Caco-2 (cell line): ENCODE data around the gene CDCA7L. TPM values are rescaled to one million over a fixed set of nuclear protein-coding genes. Genes with fewer than 3 reads are reported as not detected.

Experiments
- BruUV-seq: library from RNA; stranded (reverse); fragments of 400-500 nt; replicated peaks from 2 replicates; lab custom pipeline; 2021; lab: Mats Ljungman, UMichigan
- CTCF ChIA-PET: fragments of 300-600 bp; sonication (Branson Sonifier 250); formaldehyde crosslinking; loops from one replicate; lab custom pipeline; 2022; ENCODE audit warnings: antibody characterized with exemption; lab: Charles Lee
- POLR2A ChIA-PET: fragments of 300-600 bp; sonication (Branson Sonifier 250); formaldehyde crosslinking; loops from one replicate; lab custom pipeline; 2022; ENCODE audit warnings: antibody characterized with exemption; lab: Charles Lee
- DNase-seq, 2 experiments: peaks; one replicate each; pipeline versions ENCODE4 v3.0.0 to v3.0.0-alpha.2; 2020 to 2022
- H3K27me3 ChIP-seq: replicated peaks from 2 replicates; pipeline ENCODE4 v1.6.0; 2011; ENCODE audit warnings: low read length; ENCODE audit not compliant: control insufficient read depth, insufficient read depth
- H3K36me3 ChIP-seq: 2 replicates; pipeline ENCODE4 v1.5.1; 2011; ENCODE audit warnings: low read length; ENCODE audit not compliant: control insufficient read depth, insufficient read depth
- H3K4me1 ChIP-seq: fragments of 250-450 bp; sonication (Bioruptor Pico); 2 replicates; pipeline ENCODE4 v1.5.1; 2020; ENCODE audit warnings: mild to moderate bottlenecking
- H3K4me3 ChIP-seq: 2 replicates; pipeline ENCODE4 v1.5.1; 2011; ENCODE audit warnings: low read depth, mild to moderate bottlenecking, control low read depth, low read length
- H3K9me3 ChIP-seq: fragments of 250-450 bp; sonication (Bioruptor Pico); 2 replicates; pipeline ENCODE4 v1.5.1; 2020; ENCODE audit warnings: mild to moderate bottlenecking, moderate library complexity
- H3K27ac Mint-ChIP-seq: one replicate; pipeline ENCODE4 v1.8.0; 2022; ENCODE audit warnings: mixed read lengths; ENCODE audit not compliant: unreplicated experiment
- H3K27me3 Mint-ChIP-seq: one replicate; pipeline ENCODE4 v1.8.0; 2022; ENCODE audit warnings: mixed read lengths; ENCODE audit not compliant: insufficient read depth, unreplicated experiment
- H3K36me3 Mint-ChIP-seq: one replicate; pipeline ENCODE4 v1.8.0; 2022; ENCODE audit warnings: mild to moderate bottlenecking, mixed read lengths; ENCODE audit not compliant: insufficient read depth, unreplicated experiment
- H3K4me1 Mint-ChIP-seq: one replicate; pipeline ENCODE4 v1.8.0; 2022; ENCODE audit warnings: low read depth, mixed read lengths; ENCODE audit not compliant: unreplicated experiment
- H3K4me3 Mint-ChIP-seq: one replicate; pipeline ENCODE4 v1.8.0; 2022; ENCODE audit warnings: mild to moderate bottlenecking, moderate library complexity, mixed read lengths; ENCODE audit not compliant: unreplicated experiment
- H3K9me3 Mint-ChIP-seq: one replicate; pipeline ENCODE4 v1.8.0; 2022; ENCODE audit warnings: mixed read lengths; ENCODE audit not compliant: unreplicated experiment
- intact Hi-C: fragments of 100-400 bp; cut with micrococcal nuclease; formaldehyde crosslinking; loops from one replicate; pipeline ENCODE4 v1.10.0; 2022; ENCODE audit not compliant: unreplicated experiment
- total RNA-seq: library from RNA; stranded (reverse); gene quantifications from 2 replicates; pipeline ENCODE4 v1.2.3, GENCODE V29; 2022
- TF ChIP-seq, protein P1 (sequence below), 2 experiments: fragments of 200-600 bp in 1 of 2; IDR thresholded peaks; 1 replicate in 1 of 2; 2 replicates in 1 of 2; pipeline versions ENCODE4 v1.5.1 to v1.8.0; 2011 to 2022; ENCODE audit warnings: antibody characterized with exemption in 1 of 2, control low read depth in 1 of 2, inconsistent platforms in 1 of 2, low read depth in 1 of 2, low read length in 1 of 2, mild to moderate bottlenecking in 1 of 2, moderate library complexity in 1 of 2; ENCODE audit not compliant: insufficient read depth in 1 of 2, severe bottlenecking in 1 of 2, unreplicated experiment in 1 of 2

CDCA7L gene
- total RNA-seq, 1 experiment from 2014 or later: 19.1 TPM

DNA sequence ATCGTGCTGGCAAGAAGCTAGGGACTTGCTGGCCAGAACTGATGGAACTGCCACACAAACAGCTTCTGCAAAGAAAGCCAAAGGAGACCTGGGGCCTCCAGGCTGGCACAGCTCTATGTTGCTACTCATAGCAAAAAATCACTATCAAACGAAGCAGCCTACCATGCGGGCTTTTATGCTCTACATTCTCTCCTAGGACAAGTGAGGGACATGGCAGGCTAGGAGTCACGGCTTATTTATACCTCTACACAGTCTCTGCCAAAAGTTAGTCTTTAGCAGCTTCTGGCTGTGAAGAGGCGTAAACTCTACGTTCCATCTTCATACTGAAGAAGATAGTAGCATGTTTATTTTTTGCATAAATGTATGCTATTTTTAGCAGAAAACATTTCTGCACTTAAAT lies 35.4 kb downstream of the CDCA7L start:
- no peak overlapping the region for H3K27ac Mint-ChIP-seq
- no TSS peak for BruUV-seq
- H3K4me3 Mint-ChIP-seq: no peak overlapping the region
- Histone ChIP-seq H3K27me3 (no peaks in the 10 kb centered on the region), H3K9me3 (no peaks in the 10 kb centered on the region), H3K36me3 (no peaks in the 10 kb centered on the region), H3K4me1 (no peaks in the 10 kb centered on the region), H3K4me3 (no peak overlapping the region)
- ChIA-PET POLR2A (no interaction called here), CTCF (no interaction called here)
- intact Hi-C loops: no loop called here
- no peaks in the 10 kb centered on the region for H3K9me3 Mint-ChIP-seq
- H3K36me3 Mint-ChIP-seq: no peaks in the 10 kb centered on the region
- no peaks in the 10 kb centered on the region for H3K27me3 Mint-ChIP-seq
- no peaks in the 10 kb centered on the region for H3K4me1 Mint-ChIP-seq
- TF ChIP-seq, protein P1, sequence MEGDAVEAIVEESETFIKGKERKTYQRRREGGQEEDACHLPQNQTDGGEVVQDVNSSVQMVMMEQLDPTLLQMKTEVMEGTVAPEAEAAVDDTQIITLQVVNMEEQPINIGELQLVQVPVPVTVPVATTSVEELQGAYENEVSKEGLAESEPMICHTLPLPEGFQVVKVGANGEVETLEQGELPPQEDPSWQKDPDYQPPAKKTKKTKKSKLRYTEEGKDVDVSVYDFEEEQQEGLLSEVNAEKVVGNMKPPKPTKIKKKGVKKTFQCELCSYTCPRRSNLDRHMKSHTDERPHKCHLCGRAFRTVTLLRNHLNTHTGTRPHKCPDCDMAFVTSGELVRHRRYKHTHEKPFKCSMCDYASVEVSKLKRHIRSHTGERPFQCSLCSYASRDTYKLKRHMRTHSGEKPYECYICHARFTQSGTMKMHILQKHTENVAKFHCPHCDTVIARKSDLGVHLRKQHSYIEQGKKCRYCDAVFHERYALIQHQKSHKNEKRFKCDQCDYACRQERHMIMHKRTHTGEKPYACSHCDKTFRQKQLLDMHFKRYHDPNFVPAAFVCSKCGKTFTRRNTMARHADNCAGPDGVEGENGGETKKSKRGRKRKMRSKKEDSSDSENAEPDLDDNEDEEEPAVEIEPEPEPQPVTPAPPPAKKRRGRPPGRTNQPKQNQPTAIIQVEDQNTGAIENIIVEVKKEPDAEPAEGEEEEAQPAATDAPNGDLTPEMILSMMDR (IDR thresholded peaks at IDR 0.05; ENCODE audit: insufficient read depth in 1 of 2, low read depth in 1 of 2, low read length in 1 of 2, severe bottlenecking in 1 of 2, unreplicated experiment in 1 of 2): no peak
- no peak for DNase-seq

DNA sequence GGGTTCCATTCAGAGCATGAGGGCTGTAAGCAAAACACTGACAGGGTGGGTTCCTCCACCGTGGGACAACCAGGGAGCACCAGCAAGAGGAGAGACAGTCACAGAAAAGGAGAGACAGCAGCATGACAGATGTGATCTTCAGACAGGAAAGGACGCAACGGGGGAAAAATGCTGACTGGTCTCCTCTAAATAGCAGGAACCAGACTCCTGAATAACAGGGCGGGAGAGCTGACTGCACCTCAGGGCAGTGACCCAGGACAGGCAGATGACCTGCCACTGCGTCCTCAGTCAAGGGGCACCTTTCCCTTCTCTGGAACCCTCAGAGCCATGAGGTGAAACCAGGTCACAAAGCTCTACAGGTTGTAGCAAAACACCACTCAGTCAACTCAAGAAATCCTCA lies 37.0 kb downstream of the CDCA7L start:
- BruUV-seq: no TSS peak
- no peaks in the 10 kb centered on the region for H3K36me3 ChIP-seq
- Mint-ChIP-seq H3K36me3 (no peaks in the 10 kb centered on the region), H3K27me3 (no peaks in the 10 kb centered on the region), H3K27ac (no peak overlapping the region), H3K9me3 (no peaks in the 10 kb centered on the region), H3K4me3 (no peak overlapping the region), H3K4me1 (no peaks in the 10 kb centered on the region)
- no peaks in the 10 kb centered on the region for H3K4me1 ChIP-seq
- intact Hi-C loops: no loop called here
- POLR2A ChIA-PET: no interaction called here
- H3K9me3 ChIP-seq: no peaks in the 10 kb centered on the region
- DNase-seq: no peak
- H3K4me3 ChIP-seq: no peak overlapping the region
- CTCF ChIA-PET: no interaction called here
- TF ChIP-seq, protein P1 (IDR thresholded peaks at IDR 0.05; ENCODE audit: insufficient read depth in 1 of 2, low read depth in 1 of 2, low read length in 1 of 2, severe bottlenecking in 1 of 2, unreplicated experiment in 1 of 2): no peak
- H3K27me3 ChIP-seq: no peaks in the 10 kb centered on the region

DNA sequence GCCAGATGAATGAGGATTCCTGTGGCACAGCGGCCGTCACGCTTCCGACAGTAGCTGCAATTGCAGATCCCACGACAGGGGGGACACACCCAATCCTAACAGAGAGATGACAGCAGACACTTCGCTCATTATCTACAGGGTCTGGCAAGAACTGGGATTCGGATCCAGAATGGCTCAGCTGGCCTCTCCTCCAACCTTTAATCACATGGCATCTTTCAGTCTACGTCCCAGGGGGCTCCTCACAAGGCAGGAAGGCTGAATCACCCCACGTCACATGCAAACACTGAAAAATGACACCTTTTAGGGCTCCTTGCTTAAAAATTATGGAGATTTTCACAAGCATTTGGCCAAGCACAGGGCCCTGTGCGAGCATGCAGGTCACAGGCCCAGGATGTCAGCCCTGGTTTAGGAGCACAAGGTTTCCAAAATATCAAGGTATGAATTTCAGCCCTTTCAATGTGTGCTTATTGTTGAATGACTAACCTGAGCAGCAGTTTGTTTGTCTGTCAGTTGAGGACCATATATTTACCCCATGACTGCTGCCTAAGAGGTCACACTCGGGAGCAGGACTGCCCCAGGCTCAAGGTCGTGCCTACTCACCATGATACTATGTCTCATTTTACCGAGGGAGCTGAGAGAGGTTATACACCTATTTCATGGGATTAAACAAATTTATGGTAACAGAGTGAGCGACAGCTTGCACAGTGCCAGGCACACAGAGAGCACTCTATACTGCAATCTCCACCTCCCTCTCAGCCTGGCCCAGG lies 42.5 kb downstream of the CDCA7L start:
- H3K36me3 Mint-ChIP-seq: no peaks in the 10 kb centered on the region
- TF ChIP-seq, protein P1 (IDR thresholded peaks at IDR 0.05; ENCODE audit: insufficient read depth in 1 of 2, low read depth in 1 of 2, low read length in 1 of 2, severe bottlenecking in 1 of 2, unreplicated experiment in 1 of 2): no peak
- H3K27me3 Mint-ChIP-seq: no peaks in the 10 kb centered on the region
- peaks cover 12% of the 10 kb centered on the region for H3K4me1 Mint-ChIP-seq
- BruUV-seq: no TSS peak
- H3K9me3 Mint-ChIP-seq: no peaks in the 10 kb centered on the region
- intact Hi-C loops: no loop called here
- Histone ChIP-seq H3K4me3 (no peak overlapping the region), H3K27me3 (no peaks in the 10 kb centered on the region), H3K4me1 (peaks cover 3% of the 10 kb centered on the region; the same call in 1 of the 2 replicates), H3K36me3 (no peaks in the 10 kb centered on the region), H3K9me3 (no peaks in the 10 kb centered on the region)
- ChIA-PET CTCF (no interaction called here), POLR2A (no interaction called here)
- no peak for DNase-seq
- H3K4me3 Mint-ChIP-seq: no peak overlapping the region
- peak overlapping the region; percentile 3 for H3K27ac Mint-ChIP-seq
